ENCODE measurements around the gene LSG1. TPM values are rescaled to one million over a fixed set of nuclear protein-coding genes. Genes with fewer than 3 reads are reported as not detected.

Gene LSG1
- total and polyA plus RNA-seq, 10 of the 15 experiments (the other 5 are each of a cell fraction or from before 2014, with no cell fraction given) = 14.3 to 75.6 (median 54.4) TPM

DNA sequence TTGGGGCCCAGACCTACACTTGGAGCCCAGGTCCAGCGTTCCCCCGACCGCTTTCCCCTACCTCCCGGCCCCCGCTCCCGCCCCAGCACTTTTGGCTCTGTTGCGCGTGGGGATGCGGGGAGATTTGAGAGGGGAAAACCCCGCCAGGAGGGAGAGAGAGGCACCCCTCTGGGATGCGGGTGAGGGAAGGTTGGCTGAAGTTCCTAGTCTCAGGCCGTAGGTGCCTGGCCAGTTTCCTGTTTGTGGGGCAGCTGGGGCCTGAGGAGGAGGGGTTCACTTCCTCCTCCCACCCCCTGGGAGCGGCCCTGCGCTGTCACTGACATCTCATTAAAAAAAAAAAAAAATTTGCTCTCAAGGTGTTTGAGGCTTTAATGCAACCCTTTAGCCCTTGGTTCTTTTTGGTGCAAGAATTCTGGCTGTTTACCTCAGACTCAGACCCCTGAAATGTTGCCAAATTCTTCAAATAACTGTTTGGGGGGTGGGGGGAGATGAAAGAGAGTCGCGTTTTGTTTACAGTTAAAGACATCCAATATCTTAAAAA lies 16.3 kb upstream of the LSG1 start:
- intact Hi-C loops (cut with micrococcal nuclease; ENCODE audit: unreplicated experiment) = loop anchor here (5.0 kb wide), 1 partner anchor 179 kb away; no protein-coding TSS in a partner anchor
- CTCF ChIA-PET = interaction anchor here (1.0 to 4.8 kb wide), 5 partner anchors 13 to 582 kb away, joined by 3 to 29 read pairs (median 5); partner anchors contain the start of genes LSG1 and XXYLT1
- Histone ChIP-seq H3K9ac (ENCODE audit: control insufficient read depth, insufficient read depth, low read length) (peak overlapping the region; percentile 79), H3K79me2 (ENCODE audit: control insufficient read depth, insufficient read depth, low read length) (no peaks in the 10 kb centered on the region; the same call in 1 of the 2 replicates), H3K4me1 (ENCODE audit: control insufficient read depth, insufficient read depth, low read length) (peaks cover 65% of the 10 kb centered on the region), H3K36me3 (ENCODE audit: control insufficient read depth in 2 of 2, insufficient read depth in 2 of 2, low read length in 1 of 2) (no peaks in the 10 kb centered on the region), H3K4me2 (ENCODE audit: control insufficient read depth, insufficient read depth) (peak overlapping the region; percentile 95), H3K9me3 (replicated peaks; ENCODE audit: control insufficient read depth, insufficient read depth, low read length) (no peaks in the 10 kb centered on the region), H4K20me1 (ENCODE audit: control insufficient read depth, insufficient read depth) (no peaks in the 10 kb centered on the region), H3K27me3 (replicated peaks in 1 of 2; ENCODE audit: control insufficient read depth in 2 of 2, insufficient read depth in 2 of 2, low read length in 1 of 2) (peaks cover 0 to 5% of the 10 kb centered on the region in 2 experiments; a peak in 2 of 4 replicates), H3K4me3 (peak overlapping the region; percentile 73), H3K27ac (ENCODE audit: control insufficient read depth, insufficient read depth) (peak overlapping the region; percentile 72), H2AFZ (ENCODE audit: control insufficient read depth, low read depth, low read length) (peak overlapping the region; percentile 75)
- ATAC-seq (peak; percentile 16; the same call in 2 of the 3 replicates), DNase-seq (ENCODE audit: low read depth, low spot score) (no peak), FAIRE-seq (no peak)
- POLR2A ChIA-PET = interaction anchor here (1.0 kb wide), 1 partner anchor 12 kb away, joined by 4 read pairs; no protein-coding TSS in a partner anchor
- 0% methylated on average over 8 of the region's 16 CpGs for WGBS (ENCODE audit: insufficient coverage, insufficient replicate concordance, low lambda C conversion rate, missing lambda C conversion rate)
- RAD21 ChIA-PET (ENCODE audit: unreplicated experiment) = interaction anchor here (1.0 to 2.5 kb wide), 4 partner anchors 13 to 583 kb away, joined by 3 to 9 read pairs (median 4); partner anchors contain the start of genes LSG1 and XXYLT1
- SMC1A ChIA-PET (ENCODE audit: uncharacterized antibody, unreplicated experiment) = interaction anchor here (0.8 to 1.5 kb wide), 3 partner anchors 13 to 462 kb away, joined by 3 to 4 read pairs (median 3); partner anchors contain the start of gene LSG1
- TF ChIP-seq ETV6 (conservative IDR thresholded peaks at IDR 0.05 in 1 of 2, IDR thresholded peaks at IDR 0.05 in 1 of 2; ENCODE audit: borderline replicate concordance in 1 of 2, low read depth in 1 of 2) (peak in 1 of 2 experiments; percentile 64; a peak in 1 of 4 replicates), EED (IDR thresholded peaks at IDR 0.05; ENCODE audit: low read depth) (peak; percentile 33), SPI1 (IDR thresholded peaks at IDR 0.05; ENCODE audit: borderline replicate concordance, insufficient read depth, low read depth, low read length) (peak; percentile 4; the same call in 1 of the 2 replicates), ZNF384 (IDR thresholded peaks at IDR 0.05; ENCODE audit: borderline replicate concordance, low read depth, low read length) (peak; percentile 76), IKZF1 (conservative IDR thresholded peaks at IDR 0.05) (no peak), CHD2 (IDR thresholded peaks at IDR 0.05; ENCODE audit: borderline replicate concordance, low read depth, low read length) (no peak), PRDM15 (CRISPR knock-in tag; IDR thresholded peaks at IDR 0.05) (no peak)
- TF ChIP-seq, protein P1, sequence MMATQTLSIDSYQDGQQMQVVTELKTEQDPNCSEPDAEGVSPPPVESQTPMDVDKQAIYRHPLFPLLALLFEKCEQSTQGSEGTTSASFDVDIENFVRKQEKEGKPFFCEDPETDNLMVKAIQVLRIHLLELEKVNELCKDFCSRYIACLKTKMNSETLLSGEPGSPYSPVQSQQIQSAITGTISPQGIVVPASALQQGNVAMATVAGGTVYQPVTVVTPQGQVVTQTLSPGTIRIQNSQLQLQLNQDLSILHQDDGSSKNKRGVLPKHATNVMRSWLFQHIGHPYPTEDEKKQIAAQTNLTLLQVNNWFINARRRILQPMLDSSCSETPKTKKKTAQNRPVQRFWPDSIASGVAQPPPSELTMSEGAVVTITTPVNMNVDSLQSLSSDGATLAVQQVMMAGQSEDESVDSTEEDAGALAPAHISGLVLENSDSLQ (IDR thresholded peaks at IDR 0.05) = peak; percentile 48; the same call in 1 of the 2 replicates
- BruUV-seq (replicated peaks) = no TSS peak
- in situ Hi-C loops (cut with MboI) = loop anchor here (10.0 kb wide), 1 partner anchor 437 kb away; no protein-coding TSS in a partner anchor
